ENCODE results near the gene GOLGA6L22.
"Not testable (repeated sequence)": the region's sequence is repeated elsewhere in the genome, so short reads cannot be mapped to it uniquely, and the experiment has no call there.

DNA sequence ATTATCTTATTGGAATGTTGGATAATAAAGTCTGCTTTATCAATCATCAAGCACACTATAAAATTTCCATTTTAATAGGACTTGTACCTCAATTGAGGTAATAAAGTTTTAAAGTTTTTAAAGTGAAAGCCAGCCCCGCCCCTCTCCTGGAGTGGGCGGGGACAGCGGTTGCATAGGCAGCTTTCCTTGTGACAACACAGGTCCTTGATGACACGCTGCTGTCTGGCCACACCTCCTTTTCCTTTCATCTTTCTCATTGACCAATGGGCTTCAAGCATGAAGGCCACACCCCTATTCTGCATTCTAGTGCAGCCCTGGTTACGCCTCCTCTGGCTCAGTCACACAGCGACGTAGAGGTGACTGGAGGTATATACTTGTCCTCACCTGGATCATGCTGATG is at the start of gene GOLGA6L22:
- TF ChIP-seq, protein P1, sequence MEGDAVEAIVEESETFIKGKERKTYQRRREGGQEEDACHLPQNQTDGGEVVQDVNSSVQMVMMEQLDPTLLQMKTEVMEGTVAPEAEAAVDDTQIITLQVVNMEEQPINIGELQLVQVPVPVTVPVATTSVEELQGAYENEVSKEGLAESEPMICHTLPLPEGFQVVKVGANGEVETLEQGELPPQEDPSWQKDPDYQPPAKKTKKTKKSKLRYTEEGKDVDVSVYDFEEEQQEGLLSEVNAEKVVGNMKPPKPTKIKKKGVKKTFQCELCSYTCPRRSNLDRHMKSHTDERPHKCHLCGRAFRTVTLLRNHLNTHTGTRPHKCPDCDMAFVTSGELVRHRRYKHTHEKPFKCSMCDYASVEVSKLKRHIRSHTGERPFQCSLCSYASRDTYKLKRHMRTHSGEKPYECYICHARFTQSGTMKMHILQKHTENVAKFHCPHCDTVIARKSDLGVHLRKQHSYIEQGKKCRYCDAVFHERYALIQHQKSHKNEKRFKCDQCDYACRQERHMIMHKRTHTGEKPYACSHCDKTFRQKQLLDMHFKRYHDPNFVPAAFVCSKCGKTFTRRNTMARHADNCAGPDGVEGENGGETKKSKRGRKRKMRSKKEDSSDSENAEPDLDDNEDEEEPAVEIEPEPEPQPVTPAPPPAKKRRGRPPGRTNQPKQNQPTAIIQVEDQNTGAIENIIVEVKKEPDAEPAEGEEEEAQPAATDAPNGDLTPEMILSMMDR (conservative IDR thresholded peaks at IDR 0.05; ENCODE audit: low read depth, low read length) = not testable (repeated sequence)
- not testable (repeated sequence) for TF ChIP-seq MAFK (IDR thresholded peaks at IDR 0.05; ENCODE audit: low read depth, low read length); RAD21 (IDR thresholded peaks at IDR 0.05; ENCODE audit: low read length)

Data from IMR-90 (cell line).